Liver (tissue), 9 donors: ENCODE measurements around the gene NCBP2. TPM values are rescaled to one million over a fixed set of nuclear protein-coding genes. Genes with fewer than 3 reads are reported as not detected.

Experiments used
- DNase-seq: peaks from one replicate; pipeline ENCODE4 v3.0.0-alpha.2; 2017; ENCODE audit warnings: low spot score
- H3K27ac ChIP-seq, 2 donors: one replicate each; pipeline ENCODE4 v1.7.0; 2013; ENCODE audit warnings: inconsistent platforms in 2 of 2, low read length in 2 of 2, control low read depth in 1 of 2, low read depth in 1 of 2, mild to moderate bottlenecking in 1 of 2
- H3K27me3 ChIP-seq, 4 donors: one replicate each; pipeline versions ENCODE4 v1.6.1 to v1.7.0; 2013; ENCODE audit warnings: low read length in 3 of 4, inconsistent platforms in 1 of 4, mild to moderate bottlenecking in 1 of 4, moderate library complexity in 1 of 4; ENCODE audit not compliant: control insufficient read depth in 4 of 4, insufficient read depth in 4 of 4
- H3K36me3 ChIP-seq, 4 donors: one replicate each; pipeline versions ENCODE4 v1.6.1 to v1.7.0; 2013; ENCODE audit warnings: low read length in 3 of 4, mild to moderate bottlenecking in 3 of 4, low read depth in 1 of 4, moderate library complexity in 1 of 4; ENCODE audit not compliant: control insufficient read depth in 4 of 4, insufficient read depth in 3 of 4
- H3K4me1 ChIP-seq, 4 donors: one replicate each; pipeline versions ENCODE4 v1.6.1 to v1.7.0; 2013; ENCODE audit warnings: low read length in 3 of 4, mild to moderate bottlenecking in 3 of 4, moderate library complexity in 1 of 4; ENCODE audit not compliant: control insufficient read depth in 4 of 4, insufficient read depth in 4 of 4
- H3K4me3 ChIP-seq, 3 donors: one replicate each; pipeline versions ENCODE4 v1.6.1 to v1.7.0; 2013; ENCODE audit warnings: low read length in 3 of 3, control low read depth in 1 of 3, low read depth in 1 of 3, mild to moderate bottlenecking in 1 of 3
- H3K9ac ChIP-seq, 2 donors: one replicate each; pipeline ENCODE4 v1.7.0; 2013; ENCODE audit warnings: low read length in 2 of 2, mild to moderate bottlenecking in 2 of 2, moderate library complexity in 2 of 2, control low read depth in 1 of 2, low read depth in 1 of 2
- H3K9me3 ChIP-seq, 4 donors: one replicate each; pipeline versions ENCODE4 v1.6.1 to v1.7.0; 2013; ENCODE audit warnings: low read length in 3 of 4; ENCODE audit not compliant: control insufficient read depth in 4 of 4
- ATF3 ChIP-seq: IDR thresholded peaks from 2 replicates; pipeline ENCODE4 v1.6.1; 2016; ENCODE audit warnings: antibody characterized with exemption
- EGR1 ChIP-seq, 2 donors: IDR thresholded peaks; 2 replicates each; pipeline ENCODE4 v1.6.1; 2016 to 2018; ENCODE audit warnings: antibody characterized with exemption in 2 of 2, low read depth in 2 of 2
- FOXA1 ChIP-seq: IDR thresholded peaks from 2 replicates; pipeline ENCODE4 v1.6.1; 2016; ENCODE audit warnings: antibody characterized with exemption
- HNF4A ChIP-seq, 2 donors: conservative IDR thresholded peaks; 2 replicates each; pipeline ENCODE4 v1.6.1; 2016; ENCODE audit warnings: antibody characterized with exemption in 2 of 2, mild to moderate bottlenecking in 2 of 2
- JUND ChIP-seq, 2 donors: IDR thresholded peaks; 2 replicates each; pipeline ENCODE4 v1.6.1; 2016; ENCODE audit warnings: antibody characterized with exemption in 2 of 2
- RAD21 ChIP-seq, 2 donors: IDR thresholded peaks; 2 replicates each; pipeline ENCODE4 v1.6.1; 2016; ENCODE audit warnings: antibody characterized with exemption in 2 of 2, mild to moderate bottlenecking in 2 of 2
- RXRA ChIP-seq, 2 donors: IDR thresholded peaks; 2 replicates each; pipeline ENCODE4 v1.6.1; 2017 to 2018; ENCODE audit warnings: antibody characterized with exemption in 2 of 2, mild to moderate bottlenecking in 1 of 2
- SP1 ChIP-seq: IDR thresholded peaks from 2 replicates; pipeline ENCODE4 v1.6.1; 2018; ENCODE audit warnings: antibody characterized with exemption, mild to moderate bottlenecking
- WGBS: extraction: QIAGEN DNeasy Blood & Tissue Kit; methylation state at CpG from one replicate; pipeline ENCODE4 v1.1.7; 2013; 5-methylcytosine and 5-hydroxymethylcytosine counted together
- polyA plus RNA-seq, 2 donors: library from polyadenylated mRNA; stranded (reverse) in 1 of 2; unstranded in 1 of 2; fragments of 200-250 nt in 1 of 2; fragments of >200 nt in 1 of 2; fragmentation: Nextera tagmentation in 1 of 2; extraction: Ambion mirVana in 1 of 2; gene quantifications; one replicate each; pipeline versions ENCODE4 v1.2.1 to v1.2.3, GENCODE V29; 2013 to 2015
- total RNA-seq, 2 donors: library from RNA; depleted of rRNA; stranded (reverse); fragments of >200 nt; gene quantifications; one replicate each; pipeline ENCODE4 v1.2.3, GENCODE V29; 2014
- TF ChIP-seq, protein P1 (sequence below): IDR thresholded peaks from 2 replicates; pipeline ENCODE4 v1.6.1; 2016; ENCODE audit warnings: antibody characterized with exemption
- donor health status: healthy.
- donor health status: healthy.
- donor health status: healthy.
- donor health status: healthy.
- donor health status: healthy.

The NCBP2 gene
- total and polyA plus RNA-seq, 4 donors, result 16.2 to 19.2 (median 18.1) TPM

DNA sequence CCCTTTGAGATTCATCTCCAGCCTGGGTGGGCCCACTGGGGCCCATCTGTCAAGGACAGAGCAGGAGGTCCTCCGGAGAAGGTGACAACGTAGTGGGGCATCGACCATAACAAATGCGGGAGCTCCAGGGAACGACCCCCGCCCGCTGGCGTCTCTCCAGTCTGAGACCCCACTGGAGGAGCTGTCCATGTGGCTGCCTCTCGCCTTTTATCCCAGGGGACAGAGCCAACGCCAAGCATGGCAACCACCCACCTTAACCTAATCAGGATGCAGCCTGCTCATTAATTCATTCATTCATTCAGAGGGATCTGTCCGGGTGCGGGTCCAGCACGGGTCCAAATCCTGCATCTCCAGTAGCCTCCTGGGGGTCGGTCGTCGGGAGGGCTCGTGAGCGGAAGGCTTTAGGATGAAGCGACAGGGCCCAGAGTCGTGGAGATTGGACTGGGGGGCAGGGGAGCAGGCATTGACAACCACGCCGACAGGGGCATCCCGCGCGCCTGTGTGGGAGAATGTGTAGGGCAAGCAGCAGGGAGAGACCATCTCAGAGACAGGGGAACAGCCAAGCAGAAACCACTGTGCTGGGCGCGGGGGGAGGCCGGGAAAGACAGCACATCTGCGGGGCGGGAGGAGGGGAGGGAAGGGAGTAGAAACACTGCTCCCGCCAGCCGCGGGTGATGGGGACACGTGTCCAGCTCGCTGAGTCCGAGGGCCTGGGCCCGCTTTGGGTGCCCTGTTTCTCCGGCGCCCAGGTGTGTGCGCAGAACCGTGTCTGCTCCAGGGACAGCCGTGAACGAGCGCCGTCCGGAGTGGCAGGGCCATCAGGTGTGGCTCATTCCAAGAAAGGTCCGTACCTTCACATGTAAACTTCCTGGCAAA is 24.4 kb upstream of the NCBP2 start (continued):
- no peak for TF ChIP-seq RXRA (IDR thresholded peaks at IDR 0.05)

DNA sequence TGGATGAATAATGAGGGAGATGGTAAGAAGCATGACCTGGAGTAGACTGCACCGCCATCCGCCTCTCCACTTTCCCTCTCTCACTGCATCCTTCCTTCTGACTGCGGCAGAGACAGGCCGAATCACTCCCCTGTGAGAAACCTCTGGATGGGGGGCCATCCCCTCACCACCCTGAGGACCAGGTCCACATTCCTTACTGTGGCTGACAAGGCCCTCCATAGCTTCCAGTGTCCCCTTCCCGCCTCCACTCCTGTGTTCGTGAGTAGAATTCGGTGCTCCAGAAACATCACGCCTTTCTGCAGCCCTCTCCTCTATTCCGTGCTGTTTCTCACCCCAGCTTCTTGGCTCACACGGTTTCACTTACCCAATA is 23.5 kb upstream of the NCBP2 start:
- Histone ChIP-seq H3K9me3 (no peaks in the 10 kb centered on the region), H3K27me3 (no peaks in the 10 kb centered on the region), H3K4me3 (no peak overlapping the region), H3K27ac (no peak overlapping the region), H3K4me1 (peaks cover 0 to 16% (median 10%) of the 10 kb centered on the region in 4 donors), H3K9ac (no peak overlapping the region), H3K36me3 (no peaks in the 10 kb centered on the region)
- TF ChIP-seq HNF4A (conservative IDR thresholded peaks at IDR 0.05) (no peak), FOXA1 (no peak), RAD21 (IDR thresholded peaks at IDR 0.05) (no peak), EGR1 (IDR thresholded peaks at IDR 0.05; ENCODE audit: low read depth in 2 of 2) (no peak), ATF3 (no peak)
- TF ChIP-seq, protein P1, sequence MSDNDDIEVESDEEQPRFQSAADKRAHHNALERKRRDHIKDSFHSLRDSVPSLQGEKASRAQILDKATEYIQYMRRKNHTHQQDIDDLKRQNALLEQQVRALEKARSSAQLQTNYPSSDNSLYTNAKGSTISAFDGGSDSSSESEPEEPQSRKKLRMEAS, result no peak
- WGBS, result 97% methylated on average over 10 of the region's 10 CpGs
- peak; percentile 20 for DNase-seq

GRCh38 chr3:196965112-196965803 is 22.9 kb upstream of the NCBP2 start:
- no peak overlapping the region for H3K4me3 ChIP-seq
- H3K36me3 ChIP-seq, result no peaks in the 10 kb centered on the region
- TF ChIP-seq FOXA1 (no peak), JUND (IDR thresholded peaks at IDR 0.05) (no peak), HNF4A (conservative IDR thresholded peaks at IDR 0.05) (no peak)
- peaks cover 0 to 16% (median 10%) of the 10 kb centered on the region in 4 donors for H3K4me1 ChIP-seq
- no peak overlapping the region for H3K9ac ChIP-seq
- WGBS, result 95% methylated on average over 11 of the region's 11 CpGs
- no peaks in the 10 kb centered on the region for H3K9me3 ChIP-seq
- H3K27ac ChIP-seq, result no peak overlapping the region
- H3K27me3 ChIP-seq, result no peaks in the 10 kb centered on the region
- DNase-seq, result peak; percentile 10

- no peak for DNase-seq
These were observed 21.3 kb upstream of the NCBP2 start for GRCh38 chr3:196963631-196963953.

More at GRCh38 chr3:196963631-196963953, 21.3 kb upstream of the NCBP2 start:
- peaks cover 0 to 9% (median 6%) of the 10 kb centered on the region in 4 donors for H3K4me1 ChIP-seq
- no peak overlapping the region for H3K9ac ChIP-seq
- no peaks in the 10 kb centered on the region for H3K36me3 ChIP-seq
- H3K4me3 ChIP-seq, result no peak overlapping the region
- H3K27me3 ChIP-seq, result no peaks in the 10 kb centered on the region
- WGBS, result 88% methylated on average over 2 of the region's 2 CpGs
- no peak overlapping the region for H3K27ac ChIP-seq
- no peak for TF ChIP-seq SP1
- no peaks in the 10 kb centered on the region for H3K9me3 ChIP-seq
